NCI-H1092 treated with DMSO at 0.1 percent for 48 hours (cell line): ENCODE results near the gene SLC35F4.
"Not testable (repeated sequence)": the region's sequence is repeated elsewhere in the genome, so short reads cannot be mapped to it uniquely, and the experiment has no call there.

Experiments
- DNase-seq: peaks from one replicate; lab custom pipeline; 2025; lab: John Stamatoyannopoulos, UW

The SLC35F4 gene

DNA sequence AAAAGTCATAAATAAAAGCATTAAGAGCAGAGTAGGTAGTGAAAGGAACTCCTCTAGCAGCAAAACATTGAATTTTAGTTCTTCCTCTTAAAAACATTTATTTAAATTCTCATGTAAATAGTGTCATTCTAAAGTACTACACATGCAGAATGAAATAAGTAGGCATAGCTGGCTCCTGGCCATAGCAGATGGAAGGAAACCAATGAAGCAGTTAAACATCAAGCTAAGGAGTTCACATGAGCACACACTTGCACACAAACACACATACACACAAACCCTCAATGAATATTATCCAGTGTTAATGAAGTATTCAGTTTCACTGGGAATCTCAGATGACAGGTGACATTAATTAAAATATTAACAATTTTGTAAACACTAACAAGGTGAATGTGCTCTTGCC is 69.3 kb downstream of the SLC35F4 start:
- no peak for DNase-seq

GRCh38 chr14:57785058-57785457 is 80.8 kb downstream of the SLC35F4 start:
- no peak for DNase-seq

- no peak for DNase-seq
Measured at GRCh38 chr14:57771801-57772200, 94.1 kb downstream of the SLC35F4 start.

DNA sequence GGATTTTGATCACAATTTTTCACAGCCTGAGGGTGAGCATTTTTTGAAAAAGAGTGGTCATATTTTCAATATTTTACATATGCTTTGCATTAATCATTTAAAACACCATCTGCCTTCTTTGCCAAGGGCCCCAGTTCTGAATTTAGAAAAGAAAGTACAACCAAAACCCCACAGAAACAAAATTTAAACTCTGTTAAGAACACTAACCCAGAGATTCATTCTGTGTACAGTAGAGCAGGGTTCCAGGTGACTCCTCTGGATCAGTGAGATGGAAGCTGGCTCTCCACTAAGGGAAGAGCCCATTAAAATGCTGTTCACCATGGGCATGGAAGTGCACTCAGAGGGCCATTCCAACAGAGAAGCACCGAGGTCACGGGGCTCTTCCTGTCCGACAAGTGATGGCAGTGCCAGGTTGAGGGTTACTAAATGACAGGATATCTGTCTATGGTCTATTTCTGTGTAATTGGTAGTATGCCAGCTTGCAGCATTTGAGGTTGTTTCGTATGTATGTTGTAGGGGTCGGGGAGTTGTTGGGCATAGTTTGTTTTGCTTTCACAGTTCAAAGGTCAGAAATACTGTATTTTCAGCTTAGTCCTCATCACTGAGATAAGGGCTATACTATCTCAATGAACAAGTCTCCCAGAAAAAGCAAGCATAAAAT is 95.9 kb downstream of the SLC35F4 start:
- no peak for DNase-seq

GRCh38 chr14:57761800-57762199 is 104.1 kb downstream of the SLC35F4 start:
- DNase-seq: no peak

GRCh38 chr14:57760896-57761295 is 105.0 kb downstream of the SLC35F4 start:
- no peak for DNase-seq

DNA sequence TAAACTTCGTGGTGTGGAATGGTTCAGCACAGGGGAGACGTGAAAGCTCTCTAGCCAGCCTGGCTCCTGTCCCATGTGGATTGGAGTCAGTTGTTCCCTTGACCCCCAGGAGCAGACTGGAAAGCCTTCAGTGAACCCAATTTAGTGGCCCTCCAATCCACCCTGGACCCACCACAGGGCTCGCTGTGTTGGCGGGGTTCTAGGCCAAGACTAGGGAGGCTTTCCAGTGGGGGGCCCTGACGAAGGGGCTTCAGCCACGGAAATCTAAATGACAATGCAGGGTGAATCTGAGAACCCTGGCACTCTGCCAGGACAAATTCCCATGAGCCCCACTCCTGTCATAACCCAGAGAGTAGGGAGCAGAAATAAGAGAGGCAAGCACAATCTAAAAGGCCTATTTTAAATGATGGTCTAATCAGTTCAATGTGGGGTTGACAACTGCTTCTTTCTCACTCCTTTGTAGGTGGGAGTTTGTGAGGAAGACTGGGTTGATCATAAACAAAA is 110.8 kb downstream of the SLC35F4 start:
- DNase-seq: peak; percentile 49

- DNase-seq: no peak
Measured at GRCh38 chr14:57754527-57754926, 111.4 kb downstream of the SLC35F4 start.

DNA sequence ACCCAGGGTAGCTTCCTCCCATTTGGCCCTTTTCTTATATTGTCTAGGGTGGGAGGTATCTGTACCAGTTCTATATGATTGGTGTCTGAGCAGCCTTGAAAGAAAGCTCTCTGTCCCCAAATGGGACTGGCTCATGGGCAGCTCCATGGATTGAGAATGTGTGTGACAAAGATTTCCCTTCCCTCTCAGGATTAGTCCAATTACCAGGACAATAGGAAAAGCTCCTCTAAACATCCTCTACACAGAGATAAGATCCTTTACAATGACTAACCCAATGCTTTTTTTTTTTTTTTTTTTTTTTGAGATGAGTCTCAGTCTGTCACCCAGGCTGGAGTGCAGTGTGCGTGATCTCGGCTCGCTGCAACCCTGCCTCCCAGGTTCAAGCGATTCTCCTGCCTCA is 112.1 kb downstream of the SLC35F4 start:
- DNase-seq: no peak

GRCh38 chr14:57752142-57752695 is 113.7 kb downstream of the SLC35F4 start:
- DNase-seq: not testable (repeated sequence)

DNA sequence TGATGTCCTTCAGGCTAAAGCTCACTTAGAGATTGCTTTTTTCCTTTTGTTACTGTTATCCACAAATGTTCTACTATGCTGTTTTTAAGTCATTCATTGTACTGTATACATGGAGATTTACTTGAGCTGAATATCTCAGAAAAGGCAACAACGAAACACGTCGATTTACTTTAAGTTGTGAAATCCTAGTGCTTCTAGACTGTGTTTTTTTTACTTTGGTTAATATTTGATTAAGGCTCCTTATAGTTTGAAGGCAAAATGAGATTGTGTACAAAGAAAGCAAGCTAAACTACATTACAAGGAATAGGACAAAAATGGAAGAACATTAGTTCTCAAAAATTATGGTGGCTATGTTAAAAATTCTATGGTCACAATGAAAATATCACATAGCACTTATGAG is 114.5 kb downstream of the SLC35F4 start:
- DNase-seq: no peak

GRCh38 chr14:57749267-57749666 is 116.6 kb downstream of the SLC35F4 start:
- no peak for DNase-seq

- DNase-seq: no peak
Measured at GRCh38 chr14:57748279-57748678, 117.6 kb downstream of the SLC35F4 start.

DNA sequence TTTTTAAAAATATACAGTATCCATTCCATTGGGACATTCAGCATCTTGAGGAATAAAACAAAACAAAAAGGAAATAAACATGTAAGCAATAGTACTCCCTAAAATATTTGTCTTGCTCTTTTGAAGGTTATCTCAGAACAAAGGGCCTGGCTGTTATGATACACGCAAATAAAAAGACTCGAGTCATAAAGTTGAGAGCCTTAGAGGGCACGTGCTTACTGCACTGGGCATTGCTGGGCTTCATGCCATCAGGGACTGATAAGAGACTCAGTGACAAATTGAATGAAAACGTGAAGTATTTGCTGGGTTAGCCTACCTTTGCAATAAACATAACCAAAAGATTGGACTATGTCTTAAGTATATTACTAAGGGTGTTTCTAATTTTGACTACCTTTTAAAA is 118.9 kb downstream of the SLC35F4 start:
- no peak for DNase-seq

- DNase-seq: no peak
Measured at GRCh38 chr14:57746563-57746962, 119.3 kb downstream of the SLC35F4 start.

DNA sequence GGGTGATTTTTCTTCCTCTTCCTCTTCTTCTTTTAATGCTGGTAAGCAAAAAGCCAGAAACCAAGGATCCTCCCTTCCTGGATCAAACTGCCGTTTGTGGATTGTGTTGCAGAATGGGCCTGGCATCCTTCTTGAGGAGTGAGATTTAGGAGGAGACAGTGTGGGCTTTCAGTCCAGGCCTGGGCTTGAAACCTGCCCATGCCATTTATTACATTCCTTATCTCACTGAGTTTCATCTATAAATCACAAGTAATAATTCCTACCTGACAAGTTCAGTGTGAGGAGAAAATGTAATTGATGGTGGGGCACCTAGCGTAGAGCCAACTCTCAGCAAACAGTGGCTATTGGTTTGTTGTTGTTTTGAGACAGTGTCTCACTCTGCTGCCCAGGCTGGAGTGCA is 126.4 kb downstream of the SLC35F4 start:
- DNase-seq: no peak

DNA sequence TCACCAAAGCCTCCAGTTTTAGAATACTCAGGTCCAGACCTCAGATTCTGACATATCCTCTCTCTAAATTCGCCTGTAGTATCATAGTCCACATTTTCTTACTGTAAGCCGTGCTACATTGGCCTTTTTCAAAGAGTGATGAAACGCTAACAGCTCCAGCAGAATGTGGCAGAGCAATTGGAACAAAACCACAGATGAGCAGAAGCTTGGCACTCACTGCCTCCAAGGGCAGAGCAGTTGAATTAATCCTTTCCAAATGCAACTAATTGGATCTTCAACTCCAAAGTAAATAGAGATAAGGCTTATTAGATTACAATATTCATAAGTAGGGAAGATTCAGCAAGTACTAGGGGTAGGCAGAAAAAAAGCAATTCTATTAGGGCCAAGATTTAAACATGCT is 128.3 kb downstream of the SLC35F4 start:
- no peak for DNase-seq

GRCh38 chr14:57736391-57736790 is 129.5 kb downstream of the SLC35F4 start:
- no peak for DNase-seq

DNA sequence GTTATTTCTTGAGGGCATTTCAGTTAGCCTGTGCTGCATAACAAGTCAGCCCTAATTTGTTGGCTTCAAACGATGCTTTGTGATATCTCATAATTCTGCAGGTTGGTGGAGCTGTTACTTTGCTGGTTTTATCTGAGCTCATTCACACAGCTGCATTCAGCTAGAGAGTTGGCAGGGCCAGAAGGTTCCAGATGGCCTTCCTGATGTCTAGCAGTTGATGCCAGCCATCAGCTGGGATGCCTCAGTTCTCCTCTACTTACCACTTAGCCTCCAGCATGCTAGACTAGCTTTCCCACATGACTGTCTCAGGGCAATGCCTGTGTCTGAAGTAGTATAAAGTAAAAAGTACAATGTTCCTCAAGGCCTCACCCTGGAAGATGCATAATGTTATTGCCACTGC is 130.6 kb downstream of the SLC35F4 start:
- no peak for DNase-seq

DNA sequence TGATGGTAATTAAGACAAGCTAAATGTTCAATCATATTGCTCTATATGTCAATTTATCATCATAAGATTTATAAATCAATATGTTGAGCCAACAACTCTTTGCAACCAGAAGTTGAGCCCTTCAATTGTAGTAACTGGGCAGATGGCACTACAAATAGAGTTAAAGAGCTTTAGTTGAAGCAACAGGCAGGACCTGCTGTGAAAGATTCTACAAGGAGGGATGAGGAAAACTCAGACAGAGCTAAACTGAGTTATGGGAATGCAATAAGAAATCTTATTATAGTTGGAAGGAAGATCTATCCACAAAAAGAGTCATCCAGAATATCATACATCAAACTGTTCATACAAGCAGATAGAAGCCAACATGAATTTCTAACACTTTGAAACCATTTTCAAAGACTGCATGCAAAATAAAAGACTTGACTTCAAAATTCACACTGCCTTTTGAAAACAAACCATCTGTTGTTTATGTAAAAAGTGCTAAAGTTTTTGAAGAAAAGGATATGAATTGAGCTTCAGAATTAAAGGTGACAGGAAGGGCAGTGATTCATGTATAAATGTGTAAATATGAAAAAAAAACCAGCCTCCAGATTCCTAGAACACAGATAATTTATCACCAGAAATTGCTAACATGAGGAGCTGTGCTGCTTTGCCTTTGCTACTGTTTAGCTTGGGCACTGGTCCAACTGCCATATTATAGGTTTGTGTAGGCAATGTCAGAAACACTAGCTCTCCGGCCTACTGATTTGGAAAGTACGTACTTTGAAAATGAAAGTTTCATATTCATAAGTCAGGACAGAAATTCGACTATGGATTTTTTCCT is 133.2 kb downstream of the SLC35F4 start:
- DNase-seq: peak; percentile 36

- DNase-seq: no peak
Measured at GRCh38 chr14:57729208-57730187, 136.4 kb downstream of the SLC35F4 start.
